Neuronal stem cell (in vitro differentiated cells): ENCODE data around the gene RDH14. TPM values are rescaled to one million over a fixed set of nuclear protein-coding genes. Genes with fewer than 3 reads are reported as not detected.

ENCODE experiments used
- DNase-seq: peaks from one replicate; pipeline ENCODE4 v3.0.0-alpha.2; 2013; ENCODE audit warnings: low spot score
- H2AFZ ChIP-seq: one replicate; pipeline ENCODE4 v1.6.1; 2013; ENCODE audit warnings: mild to moderate bottlenecking, low read length, inconsistent platforms
- H2AK5ac ChIP-seq: 2 replicates; pipeline ENCODE4 v1.6.1; 2013; ENCODE audit warnings: low read depth, mild to moderate bottlenecking, inconsistent platforms, low read length, moderate library complexity, mixed read lengths
- H2BK120ac ChIP-seq: 2 replicates; pipeline ENCODE4 v1.6.1; 2013; ENCODE audit warnings: low read depth, mild to moderate bottlenecking, inconsistent platforms, low read length, moderate library complexity, mixed read lengths
- H2BK12ac ChIP-seq: one replicate; pipeline ENCODE4 v1.6.1; 2013; ENCODE audit warnings: low read length, inconsistent platforms
- H2BK15ac ChIP-seq: 2 replicates; pipeline ENCODE4 v1.6.1; 2013; ENCODE audit warnings: mild to moderate bottlenecking, low read length, inconsistent platforms, mixed read lengths
- H2BK5ac ChIP-seq: one replicate; pipeline ENCODE4 v1.6.1; 2013; ENCODE audit warnings: inconsistent platforms, mild to moderate bottlenecking, low read length, moderate library complexity
- H3K14ac ChIP-seq: one replicate; pipeline ENCODE4 v1.6.1; 2013; ENCODE audit warnings: low read length, inconsistent platforms
- H3K18ac ChIP-seq: 2 replicates; pipeline ENCODE4 v1.6.1; 2013; ENCODE audit warnings: low read length, inconsistent platforms
- H3K23ac ChIP-seq: 2 replicates; pipeline ENCODE4 v1.6.1; 2013; ENCODE audit warnings: low read depth, mild to moderate bottlenecking, mixed read lengths, low read length, inconsistent platforms; ENCODE audit not compliant: poor library complexity
- H3K27ac ChIP-seq: replicated peaks from 3 replicates; pipeline ENCODE4 v1.5.1; 2013; ENCODE audit warnings: low read length, inconsistent platforms
- H3K27me3 ChIP-seq, 3 experiments: 2 replicates each; pipeline ENCODE4 v1.6.1; 2013; ENCODE audit warnings: low read length in 3 of 3, mild to moderate bottlenecking in 2 of 3, inconsistent platforms in 1 of 3, low read depth in 1 of 3, mixed read lengths in 1 of 3, moderate library complexity in 1 of 3; ENCODE audit not compliant: control insufficient read depth in 3 of 3, insufficient read depth in 3 of 3
- H3K36me3 ChIP-seq, 2 donors: replicated peaks in 1 of 2; 2 replicates each; pipeline ENCODE4 v1.6.1; 2013; ENCODE audit warnings: low read length in 2 of 2; ENCODE audit not compliant: control insufficient read depth in 2 of 2, insufficient read depth in 2 of 2
- H3K4ac ChIP-seq: 2 replicates; pipeline ENCODE4 v1.6.1; 2013; ENCODE audit warnings: inconsistent platforms, mild to moderate bottlenecking, low read length, moderate library complexity
- H3K4me1 ChIP-seq, 2 donors: 1 replicate in 1 of 2; 2 replicates in 1 of 2; pipeline ENCODE4 v1.6.1; 2013; ENCODE audit warnings: low read length in 2 of 2, low read depth in 1 of 2; ENCODE audit not compliant: control insufficient read depth in 2 of 2, insufficient read depth in 1 of 2
- H3K4me2 ChIP-seq: one replicate; pipeline ENCODE4 v1.6.1; 2013; ENCODE audit warnings: mild to moderate bottlenecking, low read length, inconsistent platforms; ENCODE audit not compliant: insufficient read depth, poor library complexity, severe bottlenecking
- H3K4me3 ChIP-seq, 2 donors: 2 replicates each; pipeline ENCODE4 v1.5.1; 2013; ENCODE audit warnings: low read length in 2 of 2, mild to moderate bottlenecking in 2 of 2, inconsistent platforms in 1 of 2, moderate library complexity in 1 of 2
- H3K79me1 ChIP-seq: one replicate; pipeline ENCODE4 v1.6.1; 2013; ENCODE audit warnings: low read depth, mild to moderate bottlenecking, inconsistent platforms, low read length, moderate library complexity
- H3K9ac ChIP-seq: one replicate; pipeline ENCODE4 v1.6.1; 2013; ENCODE audit warnings: mild to moderate bottlenecking, low read depth, low read length, inconsistent platforms; ENCODE audit not compliant: poor library complexity
- H3K9me3 ChIP-seq, 2 donors: replicated peaks in 1 of 2; 2 replicates each; pipeline versions ENCODE3 to v1.6.1; 2013; ENCODE audit warnings: low read length in 2 of 2, mild to moderate bottlenecking in 2 of 2, inconsistent platforms in 1 of 2, low read depth in 1 of 2, mixed read lengths in 1 of 2, moderate library complexity in 1 of 2; ENCODE audit not compliant: control insufficient read depth in 2 of 2, insufficient read depth in 1 of 2
- H4K8ac ChIP-seq: one replicate; pipeline ENCODE4 v1.6.1; 2013; ENCODE audit warnings: low read depth, mild to moderate bottlenecking, inconsistent platforms, low read length, moderate library complexity
- H4K91ac ChIP-seq: one replicate; pipeline ENCODE4 v1.6.1; 2013; ENCODE audit warnings: low read length, low read depth, mild to moderate bottlenecking, inconsistent platforms; ENCODE audit not compliant: poor library complexity
- WGBS, 2 donors: extraction: QIAGEN DNeasy Blood & Tissue Kit; methylation state at CpG; one replicate each; pipeline ENCODE4 v1.1.7; 2013; ENCODE audit warnings: missing lambda C conversion rate in 2 of 2, mixed read lengths in 1 of 2; ENCODE audit not compliant: insufficient read length in 2 of 2, insufficient replicate concordance in 1 of 2; ENCODE audit errors: extremely low coverage in 2 of 2; 5-methylcytosine and 5-hydroxymethylcytosine counted together
- polyA plus RNA-seq, 2 experiments: library from polyadenylated mRNA; stranded (reverse); fragments of 200-250 nt; gene quantifications; one replicate each; pipeline ENCODE4 v1.2.3, GENCODE V29; 2013

The RDH14 gene
- polyA plus RNA-seq (2013, experiment 1 of 2): 15.5 TPM
- polyA plus RNA-seq (2013, experiment 2 of 2): 16.0 TPM

GRCh38 chr2:18560031-18560796 lies at the start of gene RDH14:
RDH14 (minus strand) TSS chr2:18560653; CDS start chr2:18560572, 81 bp downstream.
- Histone ChIP-seq H3K27me3 (no peaks in the 10 kb centered on the region), H3K23ac (peak within 1 kb of the TSS; percentile 86), H3K79me1 (no peaks in the 10 kb centered on the region), H2AK5ac (no peak within 1 kb of the TSS), H2BK120ac (no peak within 1 kb of the TSS), H4K91ac (no peak within 1 kb of the TSS), H3K9ac (peak within 1 kb of the TSS; percentile 85), H3K4me1 (peaks cover 2 to 4% of the 10 kb centered on the region in 2 donors), H3K27ac (peak within 1 kb of the TSS; percentile 80), H3K36me3 (peaks cover 2 to 33% of the 10 kb centered on the region in 2 donors), H3K4me2 (peak within 1 kb of the TSS; percentile 76), H3K9me3 (peaks cover 0 to 3% of the 10 kb centered on the region in 2 donors), H2AFZ (peak within 1 kb of the TSS; percentile 91), H4K8ac (no peak within 1 kb of the TSS), H2BK5ac (peak within 1 kb of the TSS; percentile 93), H3K18ac (peak within 1 kb of the TSS; percentile 89), H3K4ac (no peak within 1 kb of the TSS), H2BK15ac (no peak within 1 kb of the TSS), H3K4me3 (peak within 1 kb of the TSS; percentile 60 to 99), H3K14ac (peak within 1 kb of the TSS; percentile 67), H2BK12ac (no peak within 1 kb of the TSS)
- peak; percentile 90 for DNase-seq
- no CpG with 5 or more reads among the region's 81 CpGs for WGBS, 2 donors

GRCh38 chr2:18610090-18610489 lies 49.6 kb upstream of the RDH14 start:
- Histone ChIP-seq H3K4ac (no peak overlapping the region), H3K79me1 (no peaks in the 10 kb centered on the region), H3K4me3 (no peak overlapping the region), H3K9me3 (no peaks in the 10 kb centered on the region), H2AK5ac (no peak overlapping the region), H3K14ac (no peak overlapping the region), H3K27me3 (no peaks in the 10 kb centered on the region), H2AFZ (no peak overlapping the region), H3K18ac (no peak overlapping the region), H2BK12ac (no peak overlapping the region), H3K9ac (no peak overlapping the region), H3K23ac (no peak overlapping the region), H4K8ac (no peak overlapping the region), H2BK120ac (no peak overlapping the region), H3K4me1 (no peaks in the 10 kb centered on the region), H3K4me2 (no peak overlapping the region), H4K91ac (no peak overlapping the region), H2BK5ac (no peak overlapping the region), H2BK15ac (no peak overlapping the region), H3K36me3 (no peaks in the 10 kb centered on the region), H3K27ac (no peak overlapping the region)
- DNase-seq: no peak
- no CpG with 5 or more reads among the region's 1 CpG for WGBS, 2 donors

DNA sequence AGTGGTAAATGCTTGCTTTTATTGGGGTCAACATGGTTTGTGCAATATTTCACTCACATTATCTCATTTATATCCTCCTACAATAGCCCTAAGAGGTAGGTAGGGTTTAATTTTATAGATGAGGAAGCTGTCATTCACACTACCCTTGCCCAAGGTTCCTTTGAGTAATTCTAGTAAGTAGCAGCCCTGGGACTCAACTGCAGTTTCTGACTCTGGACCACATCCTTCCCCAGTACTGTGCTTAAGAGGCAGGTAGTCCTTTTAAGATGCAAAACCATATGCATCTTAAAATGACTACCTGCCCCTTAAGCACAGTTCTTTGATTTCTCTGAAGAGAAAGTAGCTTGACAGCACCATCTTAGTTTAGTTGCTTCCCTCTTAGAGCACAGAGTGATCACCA lies 44.7 kb upstream of the RDH14 start:
- Histone ChIP-seq H2AFZ (no peak overlapping the region), H3K9ac (no peak overlapping the region), H3K4me1 (no peaks in the 10 kb centered on the region), H3K4me3 (no peak overlapping the region), H2BK15ac (no peak overlapping the region), H3K14ac (no peak overlapping the region), H3K23ac (no peak overlapping the region), H3K79me1 (no peaks in the 10 kb centered on the region), H3K36me3 (no peaks in the 10 kb centered on the region), H3K27ac (no peak overlapping the region), H4K91ac (no peak overlapping the region), H4K8ac (no peak overlapping the region), H2BK12ac (no peak overlapping the region), H3K4me2 (no peak overlapping the region), H2AK5ac (no peak overlapping the region), H3K9me3 (no peaks in the 10 kb centered on the region), H3K18ac (no peak overlapping the region), H2BK120ac (no peak overlapping the region), H3K27me3 (no peaks in the 10 kb centered on the region), H2BK5ac (no peak overlapping the region), H3K4ac (no peak overlapping the region)
- no peak for DNase-seq

- Histone ChIP-seq H2AFZ (no peak overlapping the region), H2AK5ac (no peak overlapping the region), H3K4me3 (no peak overlapping the region), H3K4me1 (no peaks in the 10 kb centered on the region), H3K14ac (no peak overlapping the region), H3K4ac (no peak overlapping the region), H2BK15ac (no peak overlapping the region), H2BK5ac (no peak overlapping the region), H4K91ac (no peak overlapping the region), H3K27me3 (no peaks in the 10 kb centered on the region), H3K9ac (no peak overlapping the region), H2BK12ac (no peak overlapping the region), H3K23ac (no peak overlapping the region), H3K18ac (no peak overlapping the region), H3K79me1 (no peaks in the 10 kb centered on the region), H3K36me3 (no peaks in the 10 kb centered on the region), H3K27ac (no peak overlapping the region), H3K4me2 (no peak overlapping the region), H2BK120ac (no peak overlapping the region), H4K8ac (no peak overlapping the region), H3K9me3 (no peaks in the 10 kb centered on the region)
- DNase-seq: no peak
- WGBS, 2 donors: no CpG with 5 or more reads among the region's 2 CpGs
Observed at GRCh38 chr2:18604531-18604885, 44.1 kb upstream of the RDH14 start.
